ENCODE data around the gene LARP4B. TPM values are rescaled to one million over a fixed set of nuclear protein-coding genes. Genes with fewer than 3 reads are reported as not detected.

Gene LARP4B
- total and polyA plus RNA-seq, 2 of the 13 experiments (the other 11 are each of a cell fraction or from before 2014, with no cell fraction given), result 19.5 to 30.2 TPM

- no peak for TF ChIP-seq ZBTB8A (CRISPR knock-in tag; IDR thresholded peaks at IDR 0.05; ENCODE audit: borderline replicate concordance, low read depth)
- no peak for TF ChIP-seq THAP11 (CRISPR knock-in tag; IDR thresholded peaks at IDR 0.05)
- TF ChIP-seq SRSF4 (IDR thresholded peaks at IDR 0.05; ENCODE audit: low read depth, low read length, poor library complexity, severe bottlenecking), result no peak
- TF ChIP-seq, protein P1, sequence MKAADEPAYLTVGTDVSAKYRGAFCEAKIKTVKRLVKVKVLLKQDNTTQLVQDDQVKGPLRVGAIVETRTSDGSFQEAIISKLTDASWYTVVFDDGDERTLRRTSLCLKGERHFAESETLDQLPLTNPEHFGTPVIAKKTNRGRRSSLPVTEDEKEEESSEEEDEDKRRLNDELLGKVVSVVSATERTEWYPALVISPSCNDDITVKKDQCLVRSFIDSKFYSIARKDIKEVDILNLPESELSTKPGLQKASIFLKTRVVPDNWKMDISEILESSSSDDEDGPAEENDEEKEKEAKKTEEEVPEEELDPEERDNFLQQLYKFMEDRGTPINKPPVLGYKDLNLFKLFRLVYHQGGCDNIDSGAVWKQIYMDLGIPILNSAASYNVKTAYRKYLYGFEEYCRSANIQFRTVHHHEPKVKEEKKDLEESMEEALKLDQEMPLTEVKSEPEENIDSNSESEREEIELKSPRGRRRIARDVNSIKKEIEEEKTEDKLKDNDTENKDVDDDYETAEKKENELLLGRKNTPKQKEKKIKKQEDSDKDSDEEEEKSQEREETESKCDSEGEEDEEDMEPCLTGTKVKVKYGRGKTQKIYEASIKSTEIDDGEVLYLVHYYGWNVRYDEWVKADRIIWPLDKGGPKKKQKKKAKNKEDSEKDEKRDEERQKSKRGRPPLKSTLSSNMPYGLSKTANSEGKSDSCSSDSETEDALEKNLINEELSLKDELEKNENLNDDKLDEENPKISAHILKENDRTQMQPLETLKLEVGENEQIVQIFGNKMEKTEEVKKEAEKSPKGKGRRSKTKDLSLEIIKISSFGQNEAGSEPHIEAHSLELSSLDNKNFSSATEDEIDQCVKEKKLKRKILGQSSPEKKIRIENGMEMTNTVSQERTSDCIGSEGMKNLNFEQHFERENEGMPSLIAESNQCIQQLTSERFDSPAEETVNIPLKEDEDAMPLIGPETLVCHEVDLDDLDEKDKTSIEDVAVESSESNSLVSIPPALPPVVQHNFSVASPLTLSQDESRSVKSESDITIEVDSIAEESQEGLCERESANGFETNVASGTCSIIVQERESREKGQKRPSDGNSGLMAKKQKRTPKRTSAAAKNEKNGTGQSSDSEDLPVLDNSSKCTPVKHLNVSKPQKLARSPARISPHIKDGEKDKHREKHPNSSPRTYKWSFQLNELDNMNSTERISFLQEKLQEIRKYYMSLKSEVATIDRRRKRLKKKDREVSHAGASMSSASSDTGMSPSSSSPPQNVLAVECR (CRISPR knock-in tag; IDR thresholded peaks at IDR 0.05; ENCODE audit: borderline replicate concordance), result peak; percentile 35; the same call in 1 of the 2 replicates
- no peak for TF ChIP-seq ZNF557 (CRISPR knock-in tag; IDR thresholded peaks at IDR 0.05)
- no peak for TF ChIP-seq ZNF382 (CRISPR knock-in tag; IDR thresholded peaks at IDR 0.05; ENCODE audit: borderline replicate concordance)
- TF ChIP-seq ISX (CRISPR knock-in tag; conservative IDR thresholded peaks at IDR 0.05), result no peak
- TF ChIP-seq LCORL (IDR thresholded peaks at IDR 0.05), result no peak
- TF ChIP-seq LCORL (CRISPR knock-in tag; IDR thresholded peaks at IDR 0.05), result peak; percentile 52
- no peak for TF ChIP-seq BRD4 (CRISPR knock-in tag; IDR thresholded peaks at IDR 0.05)
- TF ChIP-seq ZNF773 (CRISPR knock-in tag; IDR thresholded peaks at IDR 0.05; ENCODE audit: borderline replicate concordance), result no peak
- no peak for TF ChIP-seq KLF13 (CRISPR knock-in tag; IDR thresholded peaks at IDR 0.05)
- no peak for TF ChIP-seq ZKSCAN1 (IDR thresholded peaks at IDR 0.05; ENCODE audit: low read length)
- no peak for TF ChIP-seq E2F5 (CRISPR knock-in tag; conservative IDR thresholded peaks at IDR 0.05)
- TF ChIP-seq JUNB (CRISPR knock-in tag; IDR thresholded peaks at IDR 0.05; ENCODE audit: borderline replicate concordance), result peak; percentile 83; the same call in 1 of the 2 replicates
- no peak; the same call in 1 of the 2 replicates for TF ChIP-seq ZSCAN29 (CRISPR knock-in tag; conservative IDR thresholded peaks at IDR 0.05)
- no peak for TF ChIP-seq ZNF280D (CRISPR knock-in tag; IDR thresholded peaks at IDR 0.05)
These were observed 42.7 kb upstream of the LARP4B start (continued) for GRCh38 chr10:974038-974784.
